Measurements from ENCODE around the gene THSD4.

DNA sequence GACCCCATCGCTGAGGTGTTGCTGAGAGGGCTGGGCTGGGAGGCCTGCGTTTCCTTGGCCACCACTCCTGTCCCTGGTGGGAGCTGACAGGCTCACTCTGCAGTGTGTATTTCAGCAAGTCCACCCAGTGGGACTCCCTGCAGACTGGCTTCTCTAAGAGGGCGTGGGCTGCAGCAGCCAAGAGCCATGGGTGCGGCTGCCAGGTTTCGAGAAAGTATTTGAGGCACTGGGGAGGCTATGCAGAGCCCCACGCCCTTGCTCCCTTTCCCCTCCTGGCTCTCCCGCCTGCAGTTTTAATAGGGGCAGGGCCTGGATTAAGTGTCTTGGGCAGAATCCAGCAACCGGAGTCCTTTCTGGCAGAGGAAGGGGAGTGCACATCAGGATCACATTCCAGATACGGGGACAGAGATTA lies 242.1 kb downstream of the THSD4 start:
- no peak for TF ChIP-seq CTCF (conservative IDR thresholded peaks at IDR 0.05; ENCODE audit: low read length)
- TF ChIP-seq EZH2phosphoT487 (IDR thresholded peaks at IDR 0.05; ENCODE audit: borderline replicate concordance), result no peak

All from Loucy (cell line).